CD4-positive, alpha-beta T cell (primary cell): ENCODE data around the gene PCARE. TPM values are rescaled to one million over a fixed set of nuclear protein-coding genes. Genes with fewer than 3 reads are reported as not detected.

Experiments used
- ATAC-seq: fragments of 200-7000 bp; cut with Tn5 transposase; one replicate; pipeline ENCODE4 v1.10.0; 2022; ENCODE audit warnings: mild to moderate bottlenecking; ENCODE audit not compliant: poor library complexity
- CTCF ChIA-PET: fragments of 350-600 bp; sonication (Branson Sonifier 250); formaldehyde crosslinking; loops from one replicate; lab custom pipeline; 2021; ENCODE audit warnings: antibody characterized with exemption, inconsistent platforms; lab: Charles Lee
- POLR2A ChIA-PET: fragments of 350-600 bp; sonication (Branson Sonifier 250); formaldehyde crosslinking; loops from one replicate; lab custom pipeline; 2021; ENCODE audit warnings: antibody characterized with exemption, inconsistent platforms; lab: Charles Lee
- DNase-seq, 14 experiments: peaks; one replicate each; pipeline ENCODE4 v3.0.0-alpha.2; 2013 to 2020; ENCODE audit warnings: mixed read lengths in 2 of 14
- H3K27ac ChIP-seq, 2 donors: one replicate each; pipeline versions ENCODE4 v1.5.1 to v1.7.0; 2013; ENCODE audit warnings: low read length in 2 of 2, low read depth in 1 of 2, mild to moderate bottlenecking in 1 of 2
- H3K27me3 ChIP-seq, 2 experiments: 1 replicate in 1 of 2; 2 replicates in 1 of 2; pipeline versions ENCODE4 v1.6.1 to v1.7.0; 2013; ENCODE audit warnings: low read length in 2 of 2, control low read depth in 1 of 2, mild to moderate bottlenecking in 1 of 2, moderate library complexity in 1 of 2; ENCODE audit not compliant: insufficient read depth in 2 of 2, control insufficient read depth in 1 of 2
- H3K36me3 ChIP-seq: one replicate; pipeline ENCODE4 v1.6.1; 2013; ENCODE audit warnings: low read length, control low read depth; ENCODE audit not compliant: insufficient read depth
- H3K4me1 ChIP-seq: one replicate; pipeline ENCODE4 v1.6.1; 2013; ENCODE audit warnings: low read length, control low read depth; ENCODE audit not compliant: insufficient read depth
- H3K4me3 ChIP-seq: one replicate; pipeline ENCODE4 v1.5.1; 2013; ENCODE audit warnings: mild to moderate bottlenecking, low read length, moderate library complexity
- H3K9me3 ChIP-seq, 2 experiments: 1 replicate in 1 of 2; 2 replicates in 1 of 2; pipeline versions ENCODE4 v1.6.1 to v1.7.0; 2013; ENCODE audit warnings: low read length in 2 of 2, mild to moderate bottlenecking in 2 of 2, control low read depth in 1 of 2, moderate library complexity in 1 of 2; ENCODE audit not compliant: control insufficient read depth in 1 of 2, insufficient read depth in 1 of 2
- H3K27ac Mint-ChIP-seq: one replicate; pipeline ENCODE4 v1.8.0; 2020; ENCODE audit warnings: mixed read lengths
- H3K27me3 Mint-ChIP-seq: one replicate; pipeline ENCODE4 v1.8.0; 2021; ENCODE audit warnings: mixed read lengths
- H3K36me3 Mint-ChIP-seq: one replicate; pipeline ENCODE4 v1.8.0; 2021; ENCODE audit warnings: low read depth, mixed read lengths
- H3K4me1 Mint-ChIP-seq: one replicate; pipeline ENCODE4 v1.8.0; 2021; ENCODE audit warnings: low read depth, mixed read lengths
- H3K4me3 Mint-ChIP-seq: one replicate; pipeline ENCODE4 v1.8.0; 2020; ENCODE audit warnings: mild to moderate bottlenecking, mixed read lengths
- H3K9me3 Mint-ChIP-seq: one replicate; pipeline ENCODE4 v1.8.0; 2020; ENCODE audit warnings: mixed read lengths
- intact Hi-C, 2 experiments: fragments of 100-400 bp; cut with DNase I in 1 of 2; cut with micrococcal nuclease in 1 of 2; formaldehyde crosslinking; loops; one replicate each; pipeline versions ENCODE4 v1.15.1 to v1.9.0; 2023 to 2025; cut with DNase I, micrococcal nuclease
- total RNA-seq, 174 experiments: library from RNA in 2 of 174; stranded (reverse) in 2 of 174; gene quantifications; one replicate each; pipeline ENCODE4 v1.2.3 and lab custom pipeline; 2021 to 2026
- TF ChIP-seq, protein P1 (sequence below): fragments of 200-600 bp; IDR thresholded peaks from one replicate; pipeline ENCODE4 v1.8.0; 2022; ENCODE audit warnings: antibody characterized with exemption, mild to moderate bottlenecking

The PCARE gene
- total RNA-seq, 2 experiments from 2014 or later: not detected

DNA sequence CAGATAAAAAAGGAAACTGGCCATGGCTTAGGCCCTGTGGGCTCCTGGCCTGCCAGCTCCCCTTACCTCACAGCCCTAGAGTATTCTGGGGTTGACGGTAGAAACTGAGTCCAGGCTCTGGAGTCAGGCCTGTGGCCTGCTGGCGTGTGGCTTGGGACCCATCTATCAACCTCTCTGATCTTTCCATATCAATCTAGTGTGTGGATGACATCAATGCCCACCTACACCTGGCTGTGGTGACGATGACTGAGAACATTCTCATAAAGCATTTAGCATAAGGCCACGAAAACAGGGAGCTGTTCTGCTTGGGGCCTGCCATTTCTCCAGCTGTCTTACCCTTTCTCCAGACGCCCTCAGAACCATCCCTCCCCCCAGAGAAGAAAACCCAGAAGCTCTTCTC is 17.9 kb downstream of the PCARE start:
- Histone ChIP-seq H3K27ac (no peak overlapping the region), H3K36me3 (no peaks in the 10 kb centered on the region), H3K4me1 (no peaks in the 10 kb centered on the region), H3K9me3 (no peaks in the 10 kb centered on the region), H3K27me3 (no peaks in the 10 kb centered on the region), H3K4me3 (no peak overlapping the region)
- Mint-ChIP-seq H3K4me1 (peaks cover 8% of the 10 kb centered on the region), H3K9me3 (no peaks in the 10 kb centered on the region), H3K36me3 (no peaks in the 10 kb centered on the region), H3K27ac (no peak overlapping the region), H3K4me3 (no peak overlapping the region), H3K27me3 (no peaks in the 10 kb centered on the region)
- DNase-seq: no peak
- TF ChIP-seq, protein P1, sequence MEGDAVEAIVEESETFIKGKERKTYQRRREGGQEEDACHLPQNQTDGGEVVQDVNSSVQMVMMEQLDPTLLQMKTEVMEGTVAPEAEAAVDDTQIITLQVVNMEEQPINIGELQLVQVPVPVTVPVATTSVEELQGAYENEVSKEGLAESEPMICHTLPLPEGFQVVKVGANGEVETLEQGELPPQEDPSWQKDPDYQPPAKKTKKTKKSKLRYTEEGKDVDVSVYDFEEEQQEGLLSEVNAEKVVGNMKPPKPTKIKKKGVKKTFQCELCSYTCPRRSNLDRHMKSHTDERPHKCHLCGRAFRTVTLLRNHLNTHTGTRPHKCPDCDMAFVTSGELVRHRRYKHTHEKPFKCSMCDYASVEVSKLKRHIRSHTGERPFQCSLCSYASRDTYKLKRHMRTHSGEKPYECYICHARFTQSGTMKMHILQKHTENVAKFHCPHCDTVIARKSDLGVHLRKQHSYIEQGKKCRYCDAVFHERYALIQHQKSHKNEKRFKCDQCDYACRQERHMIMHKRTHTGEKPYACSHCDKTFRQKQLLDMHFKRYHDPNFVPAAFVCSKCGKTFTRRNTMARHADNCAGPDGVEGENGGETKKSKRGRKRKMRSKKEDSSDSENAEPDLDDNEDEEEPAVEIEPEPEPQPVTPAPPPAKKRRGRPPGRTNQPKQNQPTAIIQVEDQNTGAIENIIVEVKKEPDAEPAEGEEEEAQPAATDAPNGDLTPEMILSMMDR: no peak
- intact Hi-C loops: no loop called here
- CTCF ChIA-PET: no interaction called here
- POLR2A ChIA-PET: no interaction called here
- ATAC-seq: no peak

DNA sequence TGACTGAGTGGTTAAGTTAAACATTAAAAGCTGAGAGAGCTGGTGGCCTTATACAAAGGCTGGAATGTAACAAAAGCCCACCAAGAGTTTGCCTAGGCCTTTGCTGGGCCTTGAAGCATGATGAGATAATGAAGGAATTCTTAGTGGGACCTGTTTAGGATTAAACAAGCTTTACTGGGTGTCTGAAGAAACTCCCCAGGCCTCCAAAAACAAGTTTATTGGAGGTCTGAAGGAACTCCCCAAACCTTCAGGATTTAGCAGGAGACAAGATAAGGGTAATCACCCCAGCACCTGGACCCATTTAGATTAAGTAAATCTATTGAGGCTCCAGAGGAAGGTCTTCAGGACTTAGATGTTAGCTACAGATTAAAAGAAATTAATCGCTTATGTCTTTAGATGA is 18.7 kb downstream of the PCARE start:
- H3K9me3 ChIP-seq: no peaks in the 10 kb centered on the region
- no peaks in the 10 kb centered on the region for H3K36me3 ChIP-seq
- ATAC-seq (no peak), DNase-seq (no peak)
- no peaks in the 10 kb centered on the region for H3K36me3 Mint-ChIP-seq
- H3K27me3 Mint-ChIP-seq: no peaks in the 10 kb centered on the region
- no peak overlapping the region for H3K4me3 ChIP-seq
- TF ChIP-seq, protein P1: no peak
- ChIA-PET CTCF (no interaction called here), POLR2A (no interaction called here)
- H3K27ac Mint-ChIP-seq: no peak overlapping the region
- peaks cover 8% of the 10 kb centered on the region for H3K4me1 Mint-ChIP-seq
- H3K27me3 ChIP-seq: no peaks in the 10 kb centered on the region
- no peak overlapping the region for H3K4me3 Mint-ChIP-seq
- no peak overlapping the region for H3K27ac ChIP-seq
- intact Hi-C loops: no loop called here
- H3K9me3 Mint-ChIP-seq: no peaks in the 10 kb centered on the region
- no peaks in the 10 kb centered on the region for H3K4me1 ChIP-seq

DNA sequence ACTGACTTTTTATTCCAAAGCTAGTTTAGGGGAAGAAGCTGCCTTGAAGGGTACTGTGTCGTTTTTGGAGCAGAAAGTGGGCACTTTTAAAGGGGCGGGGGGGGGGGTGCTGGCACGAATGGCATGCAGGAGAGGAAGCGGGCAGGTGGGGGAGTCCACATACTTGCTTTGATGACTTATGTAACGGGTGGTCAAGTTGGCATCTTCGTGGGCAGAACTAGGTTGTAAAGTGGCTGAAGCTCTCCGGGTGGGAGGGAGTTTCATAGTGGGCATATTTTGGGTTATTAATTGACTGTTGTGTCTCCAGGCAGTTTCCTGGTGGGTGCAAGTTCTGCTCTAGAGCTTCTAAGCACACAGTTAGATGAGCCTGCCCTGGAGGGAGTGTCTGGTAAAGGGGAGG is 19.9 kb downstream of the PCARE start:
- Histone ChIP-seq H3K4me1 (no peaks in the 10 kb centered on the region), H3K27me3 (no peaks in the 10 kb centered on the region), H3K4me3 (no peak overlapping the region), H3K9me3 (no peaks in the 10 kb centered on the region), H3K36me3 (no peaks in the 10 kb centered on the region), H3K27ac (no peak overlapping the region)
- TF ChIP-seq, protein P1: no peak
- Mint-ChIP-seq H3K4me3 (no peak overlapping the region), H3K9me3 (no peaks in the 10 kb centered on the region), H3K36me3 (no peaks in the 10 kb centered on the region), H3K27me3 (no peaks in the 10 kb centered on the region), H3K27ac (no peak overlapping the region), H3K4me1 (peaks cover 1% of the 10 kb centered on the region)
- DNase-seq: no peak
- CTCF ChIA-PET: no interaction called here
- ATAC-seq: no peak
- POLR2A ChIA-PET: no interaction called here
- intact Hi-C loops: no loop called here
